ENCODE results near the gene FGR.

DNA sequence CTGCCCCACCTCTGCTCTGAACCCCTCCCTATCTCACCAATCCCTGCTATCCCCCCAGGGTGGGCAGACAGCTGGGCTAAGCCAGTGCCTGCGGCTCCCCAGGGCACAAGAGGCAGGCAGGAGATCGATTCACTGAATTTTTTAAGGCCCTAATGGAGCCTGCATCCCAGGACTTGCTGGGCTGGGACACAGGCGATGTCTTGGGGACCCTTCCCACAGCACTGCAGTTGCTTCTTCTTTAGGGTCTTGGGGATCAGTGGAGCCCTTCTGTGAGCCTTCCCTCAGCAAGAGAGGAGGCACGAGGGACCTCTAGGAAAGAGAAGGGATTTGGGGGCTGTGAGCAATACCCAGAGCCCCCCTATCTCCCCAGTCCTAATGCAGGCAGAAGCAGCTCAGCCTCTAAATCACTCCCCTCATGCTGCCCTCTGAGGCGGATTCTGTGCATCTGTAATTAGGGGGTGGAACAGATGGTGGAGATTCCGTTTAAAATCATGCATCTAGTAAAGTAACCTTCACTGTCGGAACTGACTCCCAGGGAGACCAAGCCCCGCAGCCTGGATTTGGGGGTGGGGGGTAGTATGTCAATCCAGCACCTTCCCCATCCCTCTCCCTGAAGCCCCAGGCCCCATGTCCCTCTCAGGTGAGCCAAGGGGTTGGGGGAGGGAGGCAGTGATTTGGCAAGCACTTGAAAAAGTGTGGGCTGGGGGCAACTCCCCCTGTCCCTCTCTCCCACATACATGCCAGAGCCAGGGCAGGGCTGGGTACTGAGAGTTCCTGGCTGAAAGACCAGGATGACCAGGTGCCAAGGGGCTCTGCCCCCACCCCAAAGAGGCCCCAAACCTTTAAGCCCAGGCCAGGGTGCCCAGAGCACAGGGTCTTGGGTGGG, 41.1 kb downstream of the FGR start:
- TF ChIP-seq, protein P1, sequence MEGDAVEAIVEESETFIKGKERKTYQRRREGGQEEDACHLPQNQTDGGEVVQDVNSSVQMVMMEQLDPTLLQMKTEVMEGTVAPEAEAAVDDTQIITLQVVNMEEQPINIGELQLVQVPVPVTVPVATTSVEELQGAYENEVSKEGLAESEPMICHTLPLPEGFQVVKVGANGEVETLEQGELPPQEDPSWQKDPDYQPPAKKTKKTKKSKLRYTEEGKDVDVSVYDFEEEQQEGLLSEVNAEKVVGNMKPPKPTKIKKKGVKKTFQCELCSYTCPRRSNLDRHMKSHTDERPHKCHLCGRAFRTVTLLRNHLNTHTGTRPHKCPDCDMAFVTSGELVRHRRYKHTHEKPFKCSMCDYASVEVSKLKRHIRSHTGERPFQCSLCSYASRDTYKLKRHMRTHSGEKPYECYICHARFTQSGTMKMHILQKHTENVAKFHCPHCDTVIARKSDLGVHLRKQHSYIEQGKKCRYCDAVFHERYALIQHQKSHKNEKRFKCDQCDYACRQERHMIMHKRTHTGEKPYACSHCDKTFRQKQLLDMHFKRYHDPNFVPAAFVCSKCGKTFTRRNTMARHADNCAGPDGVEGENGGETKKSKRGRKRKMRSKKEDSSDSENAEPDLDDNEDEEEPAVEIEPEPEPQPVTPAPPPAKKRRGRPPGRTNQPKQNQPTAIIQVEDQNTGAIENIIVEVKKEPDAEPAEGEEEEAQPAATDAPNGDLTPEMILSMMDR (IDR thresholded peaks at IDR 0.05) = no peak
- no peak for TF ChIP-seq EZH2 (IDR thresholded peaks at IDR 0.05; ENCODE audit: borderline replicate concordance, insufficient read depth, low read depth, low read length, poor library complexity, severe bottlenecking)
